ENCODE data around the gene SLC39A11.

The SLC39A11 gene

GRCh38 chr17:72926171-72926570 is 166.3 kb downstream of the SLC39A11 start:
- Histone ChIP-seq H3K4me2 (ENCODE audit: low read length, poor library complexity, severe bottlenecking) (no peak overlapping the region), H2BK15ac (ENCODE audit: low read depth, poor library complexity, severe bottlenecking) (no peak overlapping the region), H2AK5ac (ENCODE audit: low read length, severe bottlenecking) (no peak overlapping the region), H3K79me1 (replicated peaks; ENCODE audit: low read length, poor library complexity, severe bottlenecking) (peaks cover 3% of the 10 kb centered on the region), H3K23ac (ENCODE audit: low read length in 2 of 2) (no peak overlapping the region), H3K27me3 (ENCODE audit: control insufficient read depth in 1 of 2, insufficient read depth in 1 of 2, low read length in 2 of 2) (no peaks in the 10 kb centered on the region), H3K36me3 (ENCODE audit: control insufficient read depth in 1 of 2, insufficient read depth in 2 of 2, low read depth in 1 of 2, low read length in 2 of 2) (no peaks in the 10 kb centered on the region), H2BK12ac (ENCODE audit: low read length in 2 of 2) (no peak overlapping the region), H3K9ac (ENCODE audit: low read length) (no peak overlapping the region), H3K14ac (ENCODE audit: low read length in 2 of 2) (no peak overlapping the region), H4K8ac (ENCODE audit: low read length) (no peak overlapping the region), H3K4me1 (ENCODE audit: control insufficient read depth, insufficient read depth, low read depth, low read length) (peaks cover 8% of the 10 kb centered on the region), H3K27ac (ENCODE audit: low read length, poor library complexity, severe bottlenecking) (no peak overlapping the region), H2BK5ac (ENCODE audit: low read depth, low read length, poor library complexity, severe bottlenecking) (no peak overlapping the region), H2BK120ac (ENCODE audit: low read depth, low read length) (no peak overlapping the region), H3K9me3 (ENCODE audit: control insufficient read depth, low read length) (no peaks in the 10 kb centered on the region), H2AFZ (ENCODE audit: low read depth, low read length) (no peak overlapping the region), H3K18ac (ENCODE audit: low read depth in 1 of 2, low read length in 2 of 2) (no peak overlapping the region), H3K4me3 (ENCODE audit: insufficient read depth in 1 of 2, low read depth in 1 of 2, low read length in 2 of 2) (no peak overlapping the region), H4K91ac (ENCODE audit: low read length) (no peak overlapping the region), H3K4ac (ENCODE audit: low read depth in 1 of 2, low read length in 2 of 2) (no peak overlapping the region)
- no peak for DNase-seq
- 100% methylated on average over 1 of the region's 1 CpG for whole genome bisulfite sequencing

DNA sequence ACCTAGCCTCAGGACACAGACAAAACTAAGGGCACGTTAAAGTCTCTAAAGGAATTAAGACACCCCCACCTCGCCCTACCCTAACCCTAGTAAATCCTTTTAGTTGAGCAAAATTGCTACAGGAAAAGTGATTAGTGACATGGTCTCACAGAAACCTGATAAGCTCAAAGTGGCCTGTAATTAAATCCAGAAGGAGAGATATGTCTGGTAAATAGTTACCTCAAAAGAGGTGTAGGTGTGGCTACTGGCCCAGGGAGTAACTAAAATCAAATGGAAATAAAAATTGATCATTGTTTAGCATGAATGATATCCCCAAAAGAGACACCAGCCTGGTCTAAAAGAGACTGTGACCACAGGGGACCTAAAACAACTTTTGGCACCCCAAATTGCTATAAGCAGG is 168.3 kb downstream of the SLC39A11 start:
- H3K79me1 ChIP-seq (replicated peaks; ENCODE audit: low read length, poor library complexity, severe bottlenecking): peaks cover 2% of the 10 kb centered on the region
- no peak overlapping the region for H3K9ac ChIP-seq (ENCODE audit: low read length)
- H2AFZ ChIP-seq (ENCODE audit: low read depth, low read length): no peak overlapping the region
- no peak overlapping the region for H3K4ac ChIP-seq (ENCODE audit: low read depth in 1 of 2, low read length in 2 of 2)
- DNase-seq: no peak
- no peaks in the 10 kb centered on the region for H3K9me3 ChIP-seq (ENCODE audit: control insufficient read depth, low read length)
- H2AK5ac ChIP-seq (ENCODE audit: low read length, severe bottlenecking): no peak overlapping the region
- WGBS: no CpG with 5 or more reads among the region's 2 CpGs
- peaks cover 10% of the 10 kb centered on the region for H3K4me1 ChIP-seq (ENCODE audit: control insufficient read depth, insufficient read depth, low read depth, low read length)
- no peak overlapping the region for H2BK5ac ChIP-seq (ENCODE audit: low read depth, low read length, poor library complexity, severe bottlenecking)
- H3K27ac ChIP-seq (ENCODE audit: low read length, poor library complexity, severe bottlenecking): no peak overlapping the region
- H4K91ac ChIP-seq (ENCODE audit: low read length): no peak overlapping the region
- no peak overlapping the region for H3K23ac ChIP-seq (ENCODE audit: low read length in 2 of 2)
- no peaks in the 10 kb centered on the region for H3K27me3 ChIP-seq (ENCODE audit: control insufficient read depth in 1 of 2, insufficient read depth in 1 of 2, low read length in 2 of 2)
- no peak overlapping the region for H2BK120ac ChIP-seq (ENCODE audit: low read depth, low read length)
- H2BK15ac ChIP-seq (ENCODE audit: low read depth, poor library complexity, severe bottlenecking): no peak overlapping the region
- H2BK12ac ChIP-seq (ENCODE audit: low read length in 2 of 2): no peak overlapping the region
- H3K36me3 ChIP-seq (ENCODE audit: control insufficient read depth in 1 of 2, insufficient read depth in 2 of 2, low read depth in 1 of 2, low read length in 2 of 2): no peaks in the 10 kb centered on the region
- H3K14ac ChIP-seq (ENCODE audit: low read length in 2 of 2): no peak overlapping the region
- no peak overlapping the region for H4K8ac ChIP-seq (ENCODE audit: low read length)
- no peak overlapping the region for H3K4me3 ChIP-seq (ENCODE audit: insufficient read depth in 1 of 2, low read depth in 1 of 2, low read length in 2 of 2)
- no peak overlapping the region for H3K18ac ChIP-seq (ENCODE audit: low read depth in 1 of 2, low read length in 2 of 2)
- H3K4me2 ChIP-seq (ENCODE audit: low read length, poor library complexity, severe bottlenecking): no peak overlapping the region

DNA sequence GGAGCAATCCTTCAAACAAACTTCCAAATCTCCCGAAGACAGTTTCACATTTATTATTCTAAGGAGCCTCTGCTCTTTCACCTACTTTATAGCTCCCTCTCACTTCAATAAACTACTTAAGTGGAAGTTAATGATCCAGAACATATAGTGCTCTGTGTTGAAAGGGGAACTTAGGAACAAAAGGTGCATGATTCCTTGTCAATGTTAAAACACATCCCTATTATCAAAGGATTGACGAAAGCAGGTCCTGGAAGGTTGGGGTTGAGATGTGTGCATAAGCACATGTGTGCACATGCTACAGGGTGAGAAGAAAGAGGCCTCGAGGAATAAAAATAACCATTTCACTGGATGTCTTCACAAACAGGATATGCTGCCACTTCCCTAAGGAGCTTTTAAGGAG is 170.3 kb downstream of the SLC39A11 start:
- Histone ChIP-seq H3K9ac (ENCODE audit: low read length) (no peak overlapping the region), H3K4me2 (ENCODE audit: low read length, poor library complexity, severe bottlenecking) (no peak overlapping the region), H3K4me1 (ENCODE audit: control insufficient read depth, insufficient read depth, low read depth, low read length) (peaks cover 10% of the 10 kb centered on the region), H3K36me3 (ENCODE audit: control insufficient read depth in 1 of 2, insufficient read depth in 2 of 2, low read depth in 1 of 2, low read length in 2 of 2) (no peaks in the 10 kb centered on the region), H3K27me3 (ENCODE audit: control insufficient read depth in 1 of 2, insufficient read depth in 1 of 2, low read length in 2 of 2) (no peaks in the 10 kb centered on the region), H2AFZ (ENCODE audit: low read depth, low read length) (no peak overlapping the region), H2BK12ac (ENCODE audit: low read length in 2 of 2) (no peak overlapping the region), H4K91ac (ENCODE audit: low read length) (no peak overlapping the region), H2BK120ac (ENCODE audit: low read depth, low read length) (no peak overlapping the region), H3K23ac (ENCODE audit: low read length in 2 of 2) (no peak overlapping the region), H2BK5ac (ENCODE audit: low read depth, low read length, poor library complexity, severe bottlenecking) (no peak overlapping the region), H4K8ac (ENCODE audit: low read length) (no peak overlapping the region), H2AK5ac (ENCODE audit: low read length, severe bottlenecking) (no peak overlapping the region), H3K4me3 (ENCODE audit: insufficient read depth in 1 of 2, low read depth in 1 of 2, low read length in 2 of 2) (no peak overlapping the region), H2BK15ac (ENCODE audit: low read depth, poor library complexity, severe bottlenecking) (no peak overlapping the region), H3K14ac (ENCODE audit: low read length in 2 of 2) (no peak overlapping the region), H3K79me1 (replicated peaks; ENCODE audit: low read length, poor library complexity, severe bottlenecking) (peaks cover 2% of the 10 kb centered on the region), H3K9me3 (ENCODE audit: control insufficient read depth, low read length) (peaks cover 1% of the 10 kb centered on the region), H3K18ac (ENCODE audit: low read depth in 1 of 2, low read length in 2 of 2) (no peak overlapping the region), H3K27ac (ENCODE audit: low read length, poor library complexity, severe bottlenecking) (no peak overlapping the region), H3K4ac (ENCODE audit: low read depth in 1 of 2, low read length in 2 of 2) (no peak overlapping the region)
- DNase-seq: no peak
- 75% methylated on average over 2 of the region's 3 CpGs for WGBS

DNA sequence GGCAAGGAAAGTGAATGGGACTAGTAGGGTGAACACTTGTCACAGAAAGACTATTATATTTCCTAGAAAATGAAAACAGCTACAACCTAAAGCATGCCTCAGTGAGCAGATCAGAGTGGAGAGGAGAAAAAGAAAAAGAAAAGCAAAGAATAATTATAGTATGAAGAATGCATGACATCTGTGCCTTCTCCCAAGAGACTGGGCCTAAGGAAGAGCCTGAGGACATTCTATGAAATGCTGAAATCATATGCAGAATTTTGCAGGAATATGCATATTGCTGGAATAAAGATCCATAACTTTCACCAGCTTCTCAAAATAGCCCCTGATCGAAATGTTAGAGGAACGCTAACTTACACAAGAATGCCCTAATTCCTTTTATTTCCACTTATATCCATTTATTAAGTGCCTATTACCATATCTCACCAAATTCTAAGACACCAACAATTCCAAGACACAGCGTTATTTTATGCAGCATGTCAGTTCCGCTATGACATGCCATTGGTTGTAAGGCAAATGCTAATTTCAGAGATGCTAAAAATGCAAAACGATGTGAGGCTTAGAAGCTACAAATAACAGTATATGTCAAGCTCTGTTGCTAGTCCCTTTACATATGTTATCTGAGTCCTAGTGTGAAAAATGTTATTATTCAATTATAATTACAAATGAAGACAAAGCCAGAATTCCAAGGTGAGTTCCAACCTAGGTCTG is 171.0 kb downstream of the SLC39A11 start:
- H3K4me2 ChIP-seq (ENCODE audit: low read length, poor library complexity, severe bottlenecking): no peak overlapping the region
- H3K27me3 ChIP-seq (ENCODE audit: control insufficient read depth in 1 of 2, insufficient read depth in 1 of 2, low read length in 2 of 2): no peaks in the 10 kb centered on the region
- no peak overlapping the region for H4K91ac ChIP-seq (ENCODE audit: low read length)
- no peak overlapping the region for H3K18ac ChIP-seq (ENCODE audit: low read depth in 1 of 2, low read length in 2 of 2)
- H3K36me3 ChIP-seq (ENCODE audit: control insufficient read depth in 1 of 2, insufficient read depth in 2 of 2, low read depth in 1 of 2, low read length in 2 of 2): no peaks in the 10 kb centered on the region
- DNase-seq: no peak
- H2BK12ac ChIP-seq (ENCODE audit: low read length in 2 of 2): no peak overlapping the region
- H3K4me3 ChIP-seq (ENCODE audit: insufficient read depth in 1 of 2, low read depth in 1 of 2, low read length in 2 of 2): no peak overlapping the region
- H3K4me1 ChIP-seq (ENCODE audit: control insufficient read depth, insufficient read depth, low read depth, low read length): peaks cover 4% of the 10 kb centered on the region
- H4K8ac ChIP-seq (ENCODE audit: low read length): no peak overlapping the region
- H3K23ac ChIP-seq (ENCODE audit: low read length in 2 of 2): no peak overlapping the region
- no peak overlapping the region for H2AFZ ChIP-seq (ENCODE audit: low read depth, low read length)
- H2BK120ac ChIP-seq (ENCODE audit: low read depth, low read length): no peak overlapping the region
- no peak overlapping the region for H2BK15ac ChIP-seq (ENCODE audit: low read depth, poor library complexity, severe bottlenecking)
- H3K9me3 ChIP-seq (ENCODE audit: control insufficient read depth, low read length): peaks cover 5% of the 10 kb centered on the region
- no peak overlapping the region for H3K14ac ChIP-seq (ENCODE audit: low read length in 2 of 2)
- WGBS: 90% methylated on average over 5 of the region's 5 CpGs
- H3K9ac ChIP-seq (ENCODE audit: low read length): no peak overlapping the region
- H3K79me1 ChIP-seq (replicated peaks; ENCODE audit: low read length, poor library complexity, severe bottlenecking): peaks cover 3% of the 10 kb centered on the region
- no peak overlapping the region for H2AK5ac ChIP-seq (ENCODE audit: low read length, severe bottlenecking)
- H3K4ac ChIP-seq (ENCODE audit: low read depth in 1 of 2, low read length in 2 of 2): no peak overlapping the region
- H2BK5ac ChIP-seq (ENCODE audit: low read depth, low read length, poor library complexity, severe bottlenecking): no peak overlapping the region
- no peak overlapping the region for H3K27ac ChIP-seq (ENCODE audit: low read length, poor library complexity, severe bottlenecking)

All from mesenchymal stem cell (in vitro differentiated cells and primary cell).